ENCODE measurements around the gene GCNA.
"Not testable (repeated sequence)": the region's sequence is repeated elsewhere in the genome, so short reads cannot be mapped to it uniquely, and the experiment has no call there.

GCNA gene

GRCh38 chrX:71662654-71663053 lies 84.4 kb downstream of the GCNA start:
- H3K4me3 ChIP-seq (ENCODE audit: low read depth, low read length); H3K27ac ChIP-seq (ENCODE audit: low read depth, low read length); H2AFZ ChIP-seq (ENCODE audit: insufficient read depth, low read length, poor library complexity); H3K4me1 ChIP-seq (ENCODE audit: control insufficient read depth in 1 of 2, insufficient read depth in 2 of 2, low read length in 2 of 2); H3K9me3 ChIP-seq (ENCODE audit: insufficient read depth, low read depth, low read length); H3K79me2 ChIP-seq (ENCODE audit: control insufficient read depth, insufficient read depth, low read length, poor library complexity); H4K91ac ChIP-seq (ENCODE audit: low read depth, low read length); H3K27me3 ChIP-seq (ENCODE audit: insufficient read depth, low read length); H2AK5ac ChIP-seq (ENCODE audit: low read length); H3K14ac ChIP-seq (ENCODE audit: low read length); H3K79me1 ChIP-seq (ENCODE audit: low read length); H3K4me2 ChIP-seq (ENCODE audit: low read length); DNase-seq; H3K23ac ChIP-seq (ENCODE audit: low read length); H2BK5ac ChIP-seq (ENCODE audit: low read depth, low read length, poor library complexity); H2BK120ac ChIP-seq (ENCODE audit: insufficient read depth, low read length, poor library complexity); H3K4ac ChIP-seq (ENCODE audit: low read depth, low read length); H2BK12ac ChIP-seq (ENCODE audit: low read length); H4K8ac ChIP-seq (ENCODE audit: low read depth, low read length); H4K12ac ChIP-seq (ENCODE audit: low read depth, low read length); H3K36me3 ChIP-seq (ENCODE audit: control insufficient read depth in 1 of 2, insufficient read depth in 2 of 2, low read length in 2 of 2); H3K9ac ChIP-seq (ENCODE audit: low read length); H3K18ac ChIP-seq (ENCODE audit: low read length): not testable (repeated sequence)
- no CpG with 5 or more reads among the region's 11 CpGs for WGBS (ENCODE audit: extremely low coverage, insufficient coverage, insufficient read length)

All from trophoblast cell (in vitro differentiated cells and primary cell).